Measurements from ENCODE around the gene NUDCD2. TPM values are rescaled to one million over a fixed set of nuclear protein-coding genes. Genes with fewer than 3 reads are reported as not detected.

NUDCD2 gene
- total and polyA plus RNA-seq, 9 of the 15 experiments (the other 6 are each of a cell fraction or from before 2014, with no cell fraction given), result 14.6 to 76.9 (median 32.5) TPM

- no peak for ATAC-seq
- Histone ChIP-seq H3K4me1 (replicated peaks in 1 of 2; ENCODE audit: control insufficient read depth in 2 of 2, insufficient read depth in 2 of 2, low read length in 2 of 2) (peaks cover 0 to 5% of the 10 kb centered on the region in 2 experiments; a peak in 2 of 5 replicates), H3K9ac (ENCODE audit: insufficient read depth in 1 of 2, low read depth in 2 of 2, low read length in 2 of 2) (peak overlapping the region in 1 of 2 experiments; percentile 85; a peak in 2 of 4 replicates), H3K27ac (ENCODE audit: extremely low read depth, low read depth, low read length) (peak overlapping the region; percentile 87), H3K4me3 (peak overlapping the region; percentile 65; the same call in 1 of the 2 replicates), H3K9me1 (ENCODE audit: control insufficient read depth, insufficient read depth, low read length) (no peaks in the 10 kb centered on the region), H2AFZ (ENCODE audit: low read depth, low read length) (peak overlapping the region; percentile 91), H3K4me2 (ENCODE audit: insufficient read depth, low read length) (peak overlapping the region; percentile 88), H3K36me3 (ENCODE audit: control insufficient read depth, insufficient read depth, low read length) (no peaks in the 10 kb centered on the region), H3K79me2 (ENCODE audit: control insufficient read depth, insufficient read depth, low read length) (peaks cover 38% of the 10 kb centered on the region), H3K27me3 (ENCODE audit: control insufficient read depth in 2 of 2, insufficient read depth in 2 of 2, low read length in 2 of 2) (no peaks in the 10 kb centered on the region), H3K9me3 (replicated peaks; ENCODE audit: control insufficient read depth, insufficient read depth, low read depth, low read length) (no peaks in the 10 kb centered on the region), H4K20me1 (replicated peaks; ENCODE audit: control insufficient read depth, insufficient read depth, low read length) (0 out of 2 replicates have a peak, but pooled peaks cover 3% of the 10 kb centered on the region)
- POLR2A ChIA-PET, result interaction anchor here (0.5 to 4.7 kb wide), 7 partner anchors 8 to 65 kb away, joined by 3 to 44 read pairs (median 4); partner anchors contain the start of genes CCNG1, HMMR and NUDCD2
- CTCF ChIA-PET (ENCODE audit: low intra/inter-chr PET ratio), result no interaction called here
- TF ChIP-seq ZKSCAN8 (CRISPR knock-in tag; IDR thresholded peaks at IDR 0.05), result 0 out of 2 replicates have a peak, but pooled peaks have one; percentile 7
- no peak for TF ChIP-seq GABPA (tag; conservative IDR thresholded peaks at IDR 0.05; ENCODE audit: low read depth)
- TF ChIP-seq CTCFL (IDR thresholded peaks at IDR 0.05; ENCODE audit: borderline replicate concordance, insufficient read depth, low read depth, low read length, poor library complexity, severe bottlenecking), result no peak
- no peak for TF ChIP-seq HOMEZ (CRISPR knock-in tag; IDR thresholded peaks at IDR 0.05)
- TF ChIP-seq ZNF699 (CRISPR knock-in tag; IDR thresholded peaks at IDR 0.05; ENCODE audit: insufficient replicate concordance), result no peak
- no peak for TF ChIP-seq XRCC3 (IDR thresholded peaks at IDR 0.05)
- TF ChIP-seq CEBPG (CRISPR knock-in tag; IDR thresholded peaks at IDR 0.05), result 0 out of 2 replicates have a peak, but pooled peaks have one; percentile 29
- no peak for TF ChIP-seq CEBPG (tag; conservative IDR thresholded peaks at IDR 0.05 in 1 of 2, IDR thresholded peaks at IDR 0.05 in 1 of 2)
- no peak for TF ChIP-seq SPI1 (IDR thresholded peaks at IDR 0.05; ENCODE audit: borderline replicate concordance, low read depth, low read length)
- TF ChIP-seq BRD4 (IDR thresholded peaks at IDR 0.05), result peak; percentile 46; the same call in 1 of the 2 replicates
- intact Hi-C loops (cut with micrococcal nuclease), result no loop called here
- DNase-seq (ENCODE audit: extremely low read depth in 1 of 4, low spot score in 3 of 4), result peak in 2 of 4 experiments; percentile 7 to 21
- no TSS peak for BruUV-seq (replicated peaks)
- no peak for FAIRE-seq
- in situ Hi-C loops (cut with MboI), result loop anchor here (25.0 kb wide), 1 partner anchor 860 kb away; no protein-coding TSS in a partner anchor
- WGBS (ENCODE audit: insufficient coverage, low coverage, missing lambda C conversion rate), result 29% methylated on average over 8 of the region's 8 CpGs
Observed at GRCh38 chr5:163502521-163502920, 42.6 kb upstream of the NUDCD2 start.

Measured in K562 (cell line).